H9 (cell line): ENCODE data around the gene RWDD2A. TPM values are rescaled to one million over a fixed set of nuclear protein-coding genes. Genes with fewer than 3 reads are reported as not detected.

Experiments used
- DNase-seq: peaks from one replicate; pipeline ENCODE4 v3.0.0-alpha.2; 2017
- H2AFZ ChIP-seq: one replicate; pipeline ENCODE4 v1.6.1; 2013; ENCODE audit warnings: mild to moderate bottlenecking, low read length, control low read depth, moderate library complexity
- H2AK5ac ChIP-seq: 2 replicates; pipeline ENCODE4 v1.6.1; 2013; ENCODE audit warnings: low read length, control low read depth, mixed read lengths; ENCODE audit not compliant: insufficient read length
- H2BK120ac ChIP-seq: one replicate; pipeline ENCODE4 v1.6.1; 2013; ENCODE audit warnings: low read depth, mild to moderate bottlenecking, low read length, control low read depth, inconsistent platforms; ENCODE audit not compliant: poor library complexity, severe bottlenecking
- H2BK12ac ChIP-seq: 2 replicates; pipeline ENCODE4 v1.6.1; 2013; ENCODE audit warnings: low read length, control low read depth, mixed read lengths, low read depth; ENCODE audit not compliant: insufficient read length
- H2BK15ac ChIP-seq: 2 replicates; pipeline ENCODE4 v1.6.1; 2013; ENCODE audit warnings: low read depth, low read length, control low read depth
- H2BK20ac ChIP-seq: one replicate; pipeline ENCODE4 v1.6.1; 2013; ENCODE audit warnings: low read depth, mild to moderate bottlenecking, low read length, control low read depth, inconsistent platforms; ENCODE audit not compliant: poor library complexity, severe bottlenecking
- H2BK5ac ChIP-seq: 2 replicates; pipeline ENCODE4 v1.6.1; 2013; ENCODE audit warnings: low read length, control low read depth, mixed read lengths; ENCODE audit not compliant: insufficient read length
- H3K14ac ChIP-seq: 2 replicates; pipeline ENCODE4 v1.6.1; 2013; ENCODE audit warnings: low read length, control low read depth; ENCODE audit not compliant: insufficient read depth
- H3K18ac ChIP-seq: 2 replicates; pipeline ENCODE4 v1.6.1; 2013; ENCODE audit warnings: low read depth, mild to moderate bottlenecking, mixed read lengths, low read length, control low read depth; ENCODE audit not compliant: insufficient read length
- H3K23ac ChIP-seq: 2 replicates; pipeline ENCODE4 v1.6.1; 2013; ENCODE audit warnings: low read length, control low read depth, mixed read lengths, low read depth; ENCODE audit not compliant: insufficient read length
- H3K23me2 ChIP-seq: 2 replicates; pipeline ENCODE4 v1.6.1; 2013; ENCODE audit warnings: low read depth, mild to moderate bottlenecking, mixed read lengths, low read length, control low read depth; ENCODE audit not compliant: insufficient read length, poor library complexity, severe bottlenecking
- H3K27ac ChIP-seq: 2 replicates; pipeline ENCODE4 v1.5.1; 2013; ENCODE audit warnings: low read length, control low read depth, mixed read lengths, low read depth; ENCODE audit not compliant: insufficient read length
- H3K27me3 ChIP-seq: 2 replicates; pipeline ENCODE4 v1.6.1; 2013; ENCODE audit warnings: low read length, control low read depth, inconsistent platforms; ENCODE audit not compliant: insufficient read depth
- H3K4ac ChIP-seq: 2 replicates; pipeline ENCODE4 v1.6.1; 2013; ENCODE audit warnings: low read depth, mild to moderate bottlenecking, control low read depth, inconsistent platforms, low read length, moderate library complexity
- H3K4me1 ChIP-seq: 2 replicates; pipeline ENCODE4 v1.6.1; 2013; ENCODE audit warnings: low read length, control low read depth, inconsistent platforms; ENCODE audit not compliant: insufficient read depth
- H3K4me2 ChIP-seq: 2 replicates; pipeline ENCODE4 v1.6.1; 2013; ENCODE audit warnings: low read length, control low read depth, mixed read lengths; ENCODE audit not compliant: insufficient read length, insufficient read depth
- H3K56ac ChIP-seq: 2 replicates; pipeline ENCODE4 v1.6.1; 2013; ENCODE audit warnings: low read depth, mild to moderate bottlenecking, mixed read lengths, low read length, control low read depth; ENCODE audit not compliant: insufficient read length
- H3K79me1 ChIP-seq: 2 replicates; pipeline ENCODE4 v1.6.1; 2013; ENCODE audit warnings: low read depth, mild to moderate bottlenecking, moderate library complexity, low read length, control low read depth, inconsistent platforms; ENCODE audit not compliant: insufficient read depth, poor library complexity, severe bottlenecking
- H3K79me2 ChIP-seq: 2 replicates; pipeline ENCODE4 v1.6.1; 2013; ENCODE audit warnings: low read length, control low read depth, inconsistent platforms; ENCODE audit not compliant: insufficient read depth
- H3K9ac ChIP-seq: 2 replicates; pipeline ENCODE4 v1.6.1; 2013; ENCODE audit warnings: low read length, control low read depth, mixed read lengths; ENCODE audit not compliant: insufficient read length; ENCODE audit errors: extremely low read depth
- H3K9me3 ChIP-seq: one replicate; pipeline ENCODE4 v1.6.1; 2013; ENCODE audit warnings: low read depth, low read length, inconsistent platforms; ENCODE audit not compliant: control insufficient read depth
- H3T11ph ChIP-seq: one replicate; pipeline ENCODE4 v1.6.1; 2013; ENCODE audit warnings: mild to moderate bottlenecking, low read length, control low read depth, inconsistent platforms
- H4K20me1 ChIP-seq: one replicate; pipeline ENCODE4 v1.6.1; 2013; ENCODE audit not compliant: control insufficient read depth, insufficient read length, insufficient read depth
- H4K5ac ChIP-seq: 2 replicates; pipeline ENCODE4 v1.6.1; 2013; ENCODE audit warnings: low read depth, mild to moderate bottlenecking, mixed read lengths, low read length, control low read depth; ENCODE audit not compliant: insufficient read length
- H4K8ac ChIP-seq: replicated peaks from 2 replicates; pipeline ENCODE4 v1.6.1; 2013; ENCODE audit warnings: low read length, control low read depth, mixed read lengths, low read depth; ENCODE audit not compliant: insufficient read length
- H4K91ac ChIP-seq: 2 replicates; pipeline ENCODE4 v1.6.1; 2013; ENCODE audit warnings: low read depth, mild to moderate bottlenecking, moderate library complexity, mixed read lengths, low read length, control low read depth; ENCODE audit not compliant: insufficient read length
- H3K27ac Mint-ChIP-seq, 3 experiments: 2 replicates in 2 of 3; 3 replicates in 1 of 3; pipeline ENCODE4 v1.8.0; 2020 to 2021; ENCODE audit warnings: mixed read lengths in 3 of 3, mild to moderate bottlenecking in 1 of 3, moderate library complexity in 1 of 3
- H3K27me3 Mint-ChIP-seq: 2 replicates; pipeline ENCODE4 v1.8.0; 2021; ENCODE audit warnings: low read depth, mild to moderate bottlenecking, moderate library complexity, mixed read lengths
- H3K36me3 Mint-ChIP-seq, 3 experiments: 2 replicates in 2 of 3; 3 replicates in 1 of 3; pipeline ENCODE4 v1.8.0; 2020 to 2021; ENCODE audit warnings: low read depth in 3 of 3, mixed read lengths in 3 of 3; ENCODE audit not compliant: insufficient read depth in 1 of 3
- H3K4me1 Mint-ChIP-seq, 2 experiments: 2 replicates each; pipeline ENCODE4 v1.8.0; 2020; ENCODE audit warnings: mixed read lengths in 2 of 2
- H3K4me3 Mint-ChIP-seq, 2 experiments: 2 replicates in 1 of 2; 3 replicates in 1 of 2; pipeline ENCODE4 v1.8.0; 2020 to 2021; ENCODE audit warnings: mild to moderate bottlenecking in 2 of 2, mixed read lengths in 2 of 2, moderate library complexity in 1 of 2
- H3K9me3 Mint-ChIP-seq, 2 experiments: 2 replicates in 1 of 2; 3 replicates in 1 of 2; pipeline ENCODE4 v1.8.0; 2020; ENCODE audit warnings: mild to moderate bottlenecking in 2 of 2, mixed read lengths in 2 of 2, moderate library complexity in 1 of 2
- WGBS: extraction: QIAGEN DNeasy Blood & Tissue Kit; methylation state at CpG from one replicate; pipeline ENCODE4 v1.1.7; 2013; ENCODE audit warnings: missing lambda C conversion rate, low lambda C conversion rate, mixed read lengths; ENCODE audit not compliant: insufficient read length; ENCODE audit errors: extremely low coverage; 5-methylcytosine and 5-hydroxymethylcytosine counted together
- total RNA-seq: library from RNA; stranded (reverse); gene quantifications from 2 replicates; pipeline ENCODE4 v1.2.1, GENCODE V29; 2021
- TF ChIP-seq, protein P1 (sequence below): fragments of 200-600 bp; sonication (generic); conservative IDR thresholded peaks from 3 replicates; pipeline ENCODE4 v1.8.0; 2021; ENCODE audit warnings: antibody characterized with exemption, mild to moderate bottlenecking

The RWDD2A gene
- total RNA-seq, 1 experiment from 2014 or later = 3.2 TPM

DNA sequence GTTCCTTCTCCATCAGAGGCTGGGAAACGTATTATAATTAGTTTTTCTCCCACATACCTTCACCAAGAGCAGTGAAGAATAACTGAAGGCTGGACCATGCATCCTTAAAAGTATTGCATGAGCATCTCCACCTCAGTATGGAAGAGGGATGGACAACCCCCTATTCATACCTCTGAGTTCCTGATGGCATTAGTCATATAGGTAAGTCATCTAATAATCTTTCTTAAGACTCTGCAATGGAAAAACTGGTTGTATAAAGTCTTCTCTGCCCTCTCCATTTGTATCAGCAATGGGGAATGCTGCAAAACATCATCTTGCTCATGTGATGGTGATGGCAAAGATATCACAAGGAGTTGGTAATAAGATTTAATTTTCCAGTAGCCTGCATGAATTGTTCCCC, 24.6 kb upstream of the RWDD2A start:
- no peaks in the 10 kb centered on the region for H3K4me1 Mint-ChIP-seq
- H3K27me3 ChIP-seq = no peaks in the 10 kb centered on the region
- no peaks in the 10 kb centered on the region for H3K9me3 Mint-ChIP-seq
- no peak overlapping the region for H2BK120ac ChIP-seq
- DNase-seq = no peak
- H2BK12ac ChIP-seq = no peak overlapping the region
- no peak overlapping the region for H4K5ac ChIP-seq
- H2BK15ac ChIP-seq = no peak overlapping the region
- H3K36me3 Mint-ChIP-seq = peaks cover 26 to 87% (median 71%) of the 10 kb centered on the region in 3 experiments; a peak in 6 of 7 replicates
- H3K27ac ChIP-seq = no peak overlapping the region
- no peaks in the 10 kb centered on the region for H3K23me2 ChIP-seq
- no peak overlapping the region for H3K4ac ChIP-seq
- no peak overlapping the region for H3K14ac ChIP-seq
- no peaks in the 10 kb centered on the region for H3K79me1 ChIP-seq
- H3K4me3 Mint-ChIP-seq = no peak overlapping the region
- no peaks in the 10 kb centered on the region; the same call in 1 of the 2 replicates for H3K79me2 ChIP-seq
- no peak overlapping the region for H3T11ph ChIP-seq
- H3K9ac ChIP-seq = no peak overlapping the region
- no peak overlapping the region for H4K8ac ChIP-seq
- no peak overlapping the region for H2AFZ ChIP-seq
- TF ChIP-seq, protein P1, sequence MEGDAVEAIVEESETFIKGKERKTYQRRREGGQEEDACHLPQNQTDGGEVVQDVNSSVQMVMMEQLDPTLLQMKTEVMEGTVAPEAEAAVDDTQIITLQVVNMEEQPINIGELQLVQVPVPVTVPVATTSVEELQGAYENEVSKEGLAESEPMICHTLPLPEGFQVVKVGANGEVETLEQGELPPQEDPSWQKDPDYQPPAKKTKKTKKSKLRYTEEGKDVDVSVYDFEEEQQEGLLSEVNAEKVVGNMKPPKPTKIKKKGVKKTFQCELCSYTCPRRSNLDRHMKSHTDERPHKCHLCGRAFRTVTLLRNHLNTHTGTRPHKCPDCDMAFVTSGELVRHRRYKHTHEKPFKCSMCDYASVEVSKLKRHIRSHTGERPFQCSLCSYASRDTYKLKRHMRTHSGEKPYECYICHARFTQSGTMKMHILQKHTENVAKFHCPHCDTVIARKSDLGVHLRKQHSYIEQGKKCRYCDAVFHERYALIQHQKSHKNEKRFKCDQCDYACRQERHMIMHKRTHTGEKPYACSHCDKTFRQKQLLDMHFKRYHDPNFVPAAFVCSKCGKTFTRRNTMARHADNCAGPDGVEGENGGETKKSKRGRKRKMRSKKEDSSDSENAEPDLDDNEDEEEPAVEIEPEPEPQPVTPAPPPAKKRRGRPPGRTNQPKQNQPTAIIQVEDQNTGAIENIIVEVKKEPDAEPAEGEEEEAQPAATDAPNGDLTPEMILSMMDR = no peak
- H3K4me2 ChIP-seq = no peak overlapping the region
- WGBS = no CpG with 5 or more reads among the region's 1 CpG
- no peaks in the 10 kb centered on the region for H3K27me3 Mint-ChIP-seq
- no peaks in the 10 kb centered on the region for H4K20me1 ChIP-seq
- no peak overlapping the region for H3K27ac Mint-ChIP-seq
- no peaks in the 10 kb centered on the region for H3K4me1 ChIP-seq
- H3K23ac ChIP-seq = no peak overlapping the region
- H3K9me3 ChIP-seq = no peaks in the 10 kb centered on the region
- no peak overlapping the region for H3K56ac ChIP-seq
- no peak overlapping the region for H2AK5ac ChIP-seq
- H3K18ac ChIP-seq = no peak overlapping the region
- H2BK20ac ChIP-seq = no peak overlapping the region
- H2BK5ac ChIP-seq = no peak overlapping the region
- no peak overlapping the region for H4K91ac ChIP-seq
